Peyer's patch (tissue), 4 donors: Measurements from ENCODE around the gene PRKCZ. TPM values are rescaled to one million over a fixed set of nuclear protein-coding genes. Genes with fewer than 3 reads are reported as not detected.

ENCODE experiments used
- DNase-seq, 3 donors: peaks; one replicate each; pipeline ENCODE4 v3.0.0-alpha.2; 2017 to 2019
- H3K27ac ChIP-seq, 4 donors: fragments of 200-600 bp; sonication (generic); one replicate each; pipeline ENCODE4 v1.5.1; 2016 to 2019
- H3K27me3 ChIP-seq, 2 donors: fragments of 200-600 bp; sonication (generic); one replicate each; pipeline ENCODE4 v1.5.1; 2019
- H3K36me3 ChIP-seq, 3 donors: fragments of 200-600 bp; sonication (generic); one replicate each; pipeline ENCODE4 v1.5.1; 2016 to 2019
- H3K4me1 ChIP-seq, 4 donors: fragments of 200-600 bp; sonication (generic); one replicate each; pipeline ENCODE4 v1.5.1; 2016 to 2019
- H3K4me3 ChIP-seq, 4 donors: fragments of 200-600 bp; sonication (generic); 1 replicate in 3 of 4; 2 replicates in 1 of 4; pipeline ENCODE4 v1.5.1; 2016 to 2019; ENCODE audit warnings: mild to moderate bottlenecking in 1 of 4
- H3K9me3 ChIP-seq, 4 donors: fragments of 200-600 bp; sonication (generic); one replicate each; pipeline ENCODE4 v1.5.1; 2016 to 2019; ENCODE audit warnings: mild to moderate bottlenecking in 1 of 4
- CTCF ChIP-seq, 6 experiments: fragments of 450-650 bp in 4 of 6; fragments of 200-600 bp in 2 of 6; sonication (generic) in 1 of 6; IDR thresholded peaks; one replicate each; pipeline ENCODE4 v1.5.1; 2017 to 2019; ENCODE audit warnings: antibody characterized with exemption in 6 of 6, mild to moderate bottlenecking in 3 of 6, moderate library complexity in 1 of 6
- POLR2A ChIP-seq, 2 donors: fragments of 450-650 bp; IDR thresholded peaks; one replicate each; pipeline ENCODE4 v1.5.1; 2017; ENCODE audit warnings: antibody characterized with exemption in 2 of 2, mild to moderate bottlenecking in 2 of 2, moderate library complexity in 2 of 2
- total RNA-seq, 4 donors: library from RNA; depleted of rRNA; stranded (reverse); fragments of >200 nt; gene quantifications; one replicate each; pipeline ENCODE4 v1.1.0, GENCODE V29; 2016

Gene PRKCZ
- total RNA-seq, 4 donors from 2014 or later: 51.2 to 105 (median 93.6) TPM

DNA sequence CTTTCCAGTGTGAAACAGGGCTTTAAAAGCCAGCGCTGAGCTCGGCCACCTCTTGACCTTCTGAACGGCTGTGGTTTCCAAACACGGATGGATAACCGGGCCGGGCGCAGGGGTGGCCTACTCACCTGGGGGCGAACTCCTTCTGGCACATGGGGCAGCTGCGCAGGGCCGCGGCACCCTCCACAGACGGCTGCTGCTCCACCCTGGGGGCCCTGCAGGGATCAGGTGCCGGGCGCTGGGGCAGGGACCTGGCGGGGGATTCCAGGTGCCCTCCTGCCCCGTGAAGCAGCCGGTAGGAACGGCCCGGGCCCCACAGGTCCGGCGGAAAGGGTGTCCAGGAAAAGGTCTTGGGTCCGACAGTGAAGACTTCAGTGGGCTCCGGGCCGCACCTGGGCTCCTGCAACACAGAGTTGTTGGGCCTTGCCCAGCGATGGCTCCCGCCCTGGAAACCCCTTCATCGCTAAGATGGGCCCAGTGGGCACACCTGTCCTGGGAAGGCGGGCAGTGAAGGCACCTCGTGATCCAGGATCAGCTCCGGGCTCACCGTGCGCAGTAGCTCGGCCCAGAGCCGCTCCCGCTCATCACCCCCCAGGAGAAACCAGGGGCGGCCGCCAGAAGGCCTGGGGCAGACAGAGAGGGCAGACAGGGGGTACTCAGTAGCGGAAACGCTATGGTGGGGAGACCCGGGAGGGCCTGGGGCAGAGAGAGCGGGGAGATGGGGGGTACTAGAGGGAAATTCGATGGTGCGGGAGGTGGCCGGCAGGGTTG lies 143.5 kb downstream of the PRKCZ start:
- peak overlapping the region; percentile 59 to 81 (median 68) for H3K4me3 ChIP-seq
- H3K36me3 ChIP-seq: no peaks in the 10 kb centered on the region
- H3K27ac ChIP-seq: peak overlapping the region; percentile 83 to 98 (median 89)
- H3K27me3 ChIP-seq: no peaks in the 10 kb centered on the region
- H3K9me3 ChIP-seq: no peaks in the 10 kb centered on the region
- TF ChIP-seq POLR2A (IDR thresholded peaks at IDR 0.05) (no peak), CTCF (IDR thresholded peaks at IDR 0.05) (no peak)
- DNase-seq: no peak
- H3K4me1 ChIP-seq: peaks cover 0 to 61% (median 14%) of the 10 kb centered on the region in 4 donors

GRCh38 chr1:2194319-2194897 lies 144.2 kb downstream of the PRKCZ start, which contains the start of gene FAAP20:
Gene FAAP20 (minus strand): TSS chr1:2194772. CDS start chr1:2194749, 23 bp downstream.
- Histone ChIP-seq H3K36me3 (no peaks in the 10 kb centered on the region), H3K4me3 (peak within 1 kb of the TSS; percentile 59 to 81 (median 68)), H3K9me3 (no peaks in the 10 kb centered on the region), H3K27ac (peak within 1 kb of the TSS; percentile 83 to 98 (median 89)), H3K4me1 (peaks cover 0 to 60% (median 14%) of the 10 kb centered on the region in 4 donors), H3K27me3 (no peaks in the 10 kb centered on the region)
- no peak for TF ChIP-seq CTCF (IDR thresholded peaks at IDR 0.05)
- TF ChIP-seq POLR2A (IDR thresholded peaks at IDR 0.05): no peak
- peak in 2 of 3 donors; percentile 67 to 94 for DNase-seq

- H3K4me3 ChIP-seq: peak overlapping the region; percentile 59 to 81 (median 68)
- no peaks in the 10 kb centered on the region for H3K9me3 ChIP-seq
- H3K27me3 ChIP-seq: no peaks in the 10 kb centered on the region
- no peaks in the 10 kb centered on the region for H3K36me3 ChIP-seq
- peak; percentile 89 to 96 (median 95) for DNase-seq
- H3K27ac ChIP-seq: peak overlapping the region; percentile 83 to 98 (median 89)
- peak; percentile 87 to 99 (median 94) for TF ChIP-seq CTCF (IDR thresholded peaks at IDR 0.05)
- TF ChIP-seq POLR2A (IDR thresholded peaks at IDR 0.05): peak in 1 of 2 donors; percentile 35
- H3K4me1 ChIP-seq: peaks cover 0 to 63% (median 16%) of the 10 kb centered on the region in 4 donors
These were observed 144.9 kb downstream of the PRKCZ start for GRCh38 chr1:2194898-2195673.

DNA sequence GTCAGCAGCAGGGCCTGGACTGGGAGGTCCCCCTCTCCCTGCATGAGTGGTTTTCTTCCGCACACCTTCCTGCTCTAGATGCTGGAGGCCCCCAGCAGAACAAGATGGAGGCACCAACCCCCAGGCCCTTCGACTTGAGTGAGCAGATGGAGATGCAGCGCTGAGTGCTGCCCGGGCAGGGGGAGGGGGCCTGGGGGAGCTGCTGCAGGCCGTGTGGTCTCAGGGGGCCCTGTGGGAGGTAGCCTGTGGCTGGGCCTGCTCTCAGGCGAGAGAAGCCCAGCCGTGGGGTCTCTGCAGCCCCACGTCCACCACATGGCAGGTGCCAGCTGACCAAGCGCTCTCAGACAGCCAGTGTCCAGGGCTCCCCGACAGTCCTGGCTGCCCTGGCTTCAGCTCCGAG lies 145.6 kb downstream of the PRKCZ start:
- no peak for DNase-seq
- TF ChIP-seq POLR2A (IDR thresholded peaks at IDR 0.05) (no peak), CTCF (IDR thresholded peaks at IDR 0.05) (no peak)
- peaks cover 0 to 62% (median 13%) of the 10 kb centered on the region in 4 donors for H3K4me1 ChIP-seq

GRCh38 chr1:2196901-2197638 lies 146.9 kb downstream of the PRKCZ start:
- DNase-seq: no peak
- H3K4me1 ChIP-seq: peaks cover 0 to 51% (median 13%) of the 10 kb centered on the region in 4 donors
- no peak overlapping the region for H3K27ac ChIP-seq
- H3K4me3 ChIP-seq: no peak overlapping the region
- no peaks in the 10 kb centered on the region for H3K36me3 ChIP-seq
- H3K9me3 ChIP-seq: no peaks in the 10 kb centered on the region
- no peaks in the 10 kb centered on the region for H3K27me3 ChIP-seq
- TF ChIP-seq POLR2A (IDR thresholded peaks at IDR 0.05) (no peak), CTCF (IDR thresholded peaks at IDR 0.05) (no peak)

More for the DNA sequence above, 145.6 kb downstream of the PRKCZ start:
- Histone ChIP-seq H3K27me3 (no peaks in the 10 kb centered on the region), H3K27ac (peak overlapping the region; percentile 83 to 98 (median 89)), H3K36me3 (no peaks in the 10 kb centered on the region), H3K9me3 (no peaks in the 10 kb centered on the region), H3K4me3 (no peak overlapping the region)
